ENCODE results near the gene CCL7. TPM values are rescaled to one million over a fixed set of nuclear protein-coding genes. Genes with fewer than 3 reads are reported as not detected.

The CCL7 gene
- total RNA-seq, 2 experiments from 2014 or later = not detected

- ChIA-PET CTCF (no interaction called here), POLR2A (no interaction called here)
These were observed 4.3 kb upstream of the CCL7 start for GRCh38 chr17:34265711-34266110.

- CTCF ChIA-PET = no interaction called here
These were observed 5.9 kb downstream of the CCL7 start for GRCh38 chr17:34275881-34276280.

GRCh38 chr17:34276826-34277225, 6.8 kb downstream of the CCL7 start:
- CTCF ChIA-PET = no interaction called here
- POLR2A ChIA-PET = no interaction called here

More at GRCh38 chr17:34275881-34276280, 5.9 kb downstream of the CCL7 start:
- POLR2A ChIA-PET = no interaction called here

GRCh38 chr17:34283571-34283970, 13.6 kb downstream of the CCL7 start:
- ChIA-PET POLR2A (no interaction called here), CTCF (no interaction called here)

GRCh38 chr17:34285286-34285792, 15.3 kb downstream of the CCL7 start, which contains the start of gene CCL11:
Gene CCL11 (plus strand): TSS chr17:34285742. CDS start chr17:34285809, 67 bp downstream.
- POLR2A ChIA-PET = no interaction called here
- CTCF ChIA-PET = no interaction called here

GRCh38 chr17:34287875-34288274, 17.9 kb downstream of the CCL7 start:
- CTCF ChIA-PET = no interaction called here
- POLR2A ChIA-PET = no interaction called here

GRCh38 chr17:34290586-34290985, 20.6 kb downstream of the CCL7 start:
- POLR2A ChIA-PET = no interaction called here
- CTCF ChIA-PET = no interaction called here

- CTCF ChIA-PET = no interaction called here
These were observed 21.8 kb downstream of the CCL7 start for GRCh38 chr17:34291721-34292348.

GRCh38 chr17:34299027-34299426, 29.0 kb downstream of the CCL7 start:
- POLR2A ChIA-PET = no interaction called here
- CTCF ChIA-PET = no interaction called here

More at GRCh38 chr17:34291721-34292348, 21.8 kb downstream of the CCL7 start:
- POLR2A ChIA-PET = no interaction called here

GRCh38 chr17:34299956-34300577, 30.0 kb downstream of the CCL7 start:
- ChIA-PET POLR2A (no interaction called here), CTCF (no interaction called here)

- POLR2A ChIA-PET = no interaction called here
- CTCF ChIA-PET = no interaction called here
These were observed 30.8 kb downstream of the CCL7 start for GRCh38 chr17:34300652-34301370.

GRCh38 chr17:34301986-34302385, 32.0 kb downstream of the CCL7 start:
- ChIA-PET POLR2A (no interaction called here), CTCF (no interaction called here)

GRCh38 chr17:34302636-34303035, 32.6 kb downstream of the CCL7 start:
- POLR2A ChIA-PET = no interaction called here
- CTCF ChIA-PET = no interaction called here

GRCh38 chr17:34303606-34304005, 33.6 kb downstream of the CCL7 start:
- ChIA-PET CTCF (no interaction called here), POLR2A (no interaction called here)

- ChIA-PET POLR2A (no interaction called here), CTCF (no interaction called here)
These were observed 35.0 kb downstream of the CCL7 start for GRCh38 chr17:34305061-34305460.

GRCh38 chr17:34305606-34306005, 35.6 kb downstream of the CCL7 start:
- ChIA-PET CTCF (no interaction called here), POLR2A (no interaction called here)

- POLR2A ChIA-PET = no interaction called here
These were observed 36.4 kb downstream of the CCL7 start for GRCh38 chr17:34306466-34306865.

GRCh38 chr17:34307110-34307509, 37.1 kb downstream of the CCL7 start:
- POLR2A ChIA-PET = no interaction called here
- CTCF ChIA-PET = no interaction called here

More at GRCh38 chr17:34306466-34306865, 36.4 kb downstream of the CCL7 start:
- CTCF ChIA-PET = no interaction called here

GRCh38 chr17:34308371-34308770, 38.4 kb downstream of the CCL7 start:
- ChIA-PET CTCF (no interaction called here), POLR2A (no interaction called here)

GRCh38 chr17:34311291-34311690, 41.3 kb downstream of the CCL7 start:
- ChIA-PET POLR2A (no interaction called here), CTCF (no interaction called here)

GRCh38 chr17:34312080-34312479, 42.1 kb downstream of the CCL7 start:
- CTCF ChIA-PET = no interaction called here
- POLR2A ChIA-PET = no interaction called here

Data from activated CD8-positive, alpha-beta memory T cell treated with anti-CD3 and anti-CD28 coated beads for 36 hours (primary cell).